SK-N-SH (cell line): Measurements from ENCODE around the gene STOX1. TPM values are rescaled to one million over a fixed set of nuclear protein-coding genes. Genes with fewer than 3 reads are reported as not detected.

Experiments used
- CTCF ChIA-PET: fragments of 300-600, 350-600 bp; formaldehyde crosslinking; extraction: SDS; loops from one replicate; lab custom pipeline; 2021; lab: Yijun Ruan, JAX
- POLR2A ChIA-PET: fragments of 350-600 bp; sonication (Branson Sonifier 250); formaldehyde crosslinking; extraction: SDS; loops from one replicate; lab custom pipeline; 2020; ENCODE audit warnings: antibody characterized with exemption, inconsistent platforms; lab: Yijun Ruan, JAX
- DNase-seq: peaks from one replicate; pipeline ENCODE4 v3.0.0; 2012
- H2AFZ ChIP-seq: fragments of 200-600 bp; sonication (generic); 2 replicates; pipeline ENCODE4 v1.8.1; 2016; ENCODE audit warnings: antibody characterized with exemption, mild to moderate bottlenecking, low read depth
- H3F3A ChIP-seq: fragments of 200-600 bp; sonication (generic); replicated peaks from 2 replicates; pipeline ENCODE3; 2016; ENCODE audit warnings: antibody characterized with exemption, mild to moderate bottlenecking; ENCODE audit not compliant: insufficient read depth
- H3K27ac ChIP-seq, 2 experiments: fragments of 200-500 bp in 1 of 2; fragments of 200-600 bp in 1 of 2; sonication (Bioruptor generic) in 1 of 2; sonication (generic), shearing (Covaris generic) in 1 of 2; 2 replicates each; pipeline versions ENCODE4 v1.5.1 to v1.6.1; 2014 to 2016; ENCODE audit warnings: low read depth in 2 of 2, inconsistent platforms in 1 of 2, low read length in 1 of 2, mild to moderate bottlenecking in 1 of 2, mixed read lengths in 1 of 2
- H3K27me3 ChIP-seq: fragments of 200-600 bp; sonication (generic), shearing (Covaris generic); 2 replicates; pipeline ENCODE4 v1.6.1; 2016; ENCODE audit warnings: mixed run types; ENCODE audit not compliant: insufficient read depth
- H3K36me3 ChIP-seq, 2 experiments: fragments of 200-500 bp in 1 of 2; fragments of 200-600 bp in 1 of 2; sonication (Bioruptor generic) in 1 of 2; sonication (generic) in 1 of 2; replicated peaks in 1 of 2; 2 replicates each; pipeline versions ENCODE3 to v1.5.1; 2014 to 2016; ENCODE audit warnings: low read length in 1 of 2, mild to moderate bottlenecking in 1 of 2; ENCODE audit not compliant: insufficient read depth in 2 of 2, control insufficient read depth in 1 of 2
- H3K4me1 ChIP-seq, 2 experiments: fragments of 200-500 bp in 1 of 2; fragments of 200-600 bp in 1 of 2; sonication (Bioruptor generic) in 1 of 2; sonication (generic), shearing (Covaris generic) in 1 of 2; 2 replicates each; pipeline versions ENCODE4 v1.5.1 to v1.6.1; 2014 to 2016; ENCODE audit warnings: low read depth in 1 of 2, low read length in 1 of 2, mixed run types in 1 of 2; ENCODE audit not compliant: insufficient read depth in 2 of 2, control insufficient read depth in 1 of 2
- H3K4me2 ChIP-seq: fragments of 200-600 bp; sonication (generic), shearing (Covaris generic); 2 replicates; pipeline ENCODE4 v1.6.1; 2017; ENCODE audit warnings: mixed run types
- H3K4me3 ChIP-seq, 2 experiments: fragments of 200-500 bp in 1 of 2; fragments of 200-600 bp in 1 of 2; sonication (Bioruptor generic) in 1 of 2; sonication (generic), shearing (Covaris generic) in 1 of 2; 2 replicates each; pipeline versions ENCODE4 v1.5.1 to v1.8.1; 2014 to 2016; ENCODE audit warnings: low read depth in 2 of 2, inconsistent platforms in 1 of 2, low read length in 1 of 2, mild to moderate bottlenecking in 1 of 2, mixed read lengths in 1 of 2, moderate library complexity in 1 of 2
- H3K79me2 ChIP-seq: fragments of 200-600 bp; sonication (generic); 2 replicates; pipeline ENCODE4 v1.8.1; 2017; ENCODE audit warnings: mild to moderate bottlenecking; ENCODE audit not compliant: insufficient read depth
- H3K9ac ChIP-seq: fragments of 200-600 bp; sonication (generic); 2 replicates; pipeline ENCODE4 v1.6.1; 2017; ENCODE audit warnings: mixed run types
- H3K9me2 ChIP-seq: fragments of 200-600 bp; sonication (generic); 2 replicates; pipeline ENCODE4 v1.6.1; 2017; ENCODE audit warnings: mixed run types
- H3K9me3 ChIP-seq: fragments of 200-600 bp; sonication (generic); 2 replicates; pipeline ENCODE4 v1.6.1; 2017; ENCODE audit warnings: mixed run types, mild to moderate bottlenecking, moderate library complexity
- H4K20me1 ChIP-seq: fragments of 200-600 bp; sonication (generic); 2 replicates; pipeline ENCODE4 v1.6.1; 2017; ENCODE audit warnings: mild to moderate bottlenecking, mixed run types; ENCODE audit not compliant: insufficient read depth
- ELF1 ChIP-seq: IDR thresholded peaks from 2 replicates; pipeline ENCODE4 v1.4.0; 2012
- FOSL2 ChIP-seq: IDR thresholded peaks from 2 replicates; pipeline ENCODE4 v1.4.0; 2012; ENCODE audit warnings: low read depth, mild to moderate bottlenecking, moderate library complexity, borderline replicate concordance
- FOXJ3 ChIP-seq: sonication (generic); formaldehyde crosslinking; IDR thresholded peaks from 2 replicates; pipeline ENCODE4 v1.5.1; 2020; ENCODE audit warnings: mild to moderate bottlenecking, missing genetic modification reagents
- GABPA ChIP-seq: IDR thresholded peaks from 2 replicates; pipeline ENCODE4 v1.4.0; 2012; ENCODE audit warnings: low read depth, mild to moderate bottlenecking
- PBX3 ChIP-seq: IDR thresholded peaks from 2 replicates; pipeline ENCODE4; 2012
- RAD21 ChIP-seq: IDR thresholded peaks from 2 replicates; pipeline ENCODE4 v1.6.1; 2012; ENCODE audit warnings: mild to moderate bottlenecking, low read length
- REST ChIP-seq: IDR thresholded peaks from 2 replicates; pipeline ENCODE4 v1.6.1; 2012; ENCODE audit warnings: mild to moderate bottlenecking, low read depth, low read length, moderate library complexity
- RFX5 ChIP-seq: IDR thresholded peaks from 2 replicates; pipeline ENCODE4 v1.6.1; 2012; ENCODE audit warnings: mild to moderate bottlenecking, improper control_type of control experiment, low read length
- WGBS: methylation state at CpG from one replicate; pipeline ENCODE4 v1.1.6; 2017; ENCODE audit warnings: low lambda C conversion rate; 5-methylcytosine and 5-hydroxymethylcytosine counted together
- polyA plus RNA-seq, 3 experiments: library from polyadenylated mRNA; depleted of rRNA; stranded (reverse); fragments of >200 nt; gene quantifications; 2 replicates each; pipeline ENCODE4 v1.2.3, GENCODE V29; 2012
- TF ChIP-seq, protein P1 (sequence below): fragments of 200-600 bp; sonication (generic); IDR thresholded peaks from 2 replicates; pipeline ENCODE4 v1.6.1; 2017; ENCODE audit warnings: antibody characterized with exemption, mild to moderate bottlenecking, moderate library complexity

The STOX1 gene
- polyA plus RNA-seq, 1 of the 3 experiments (the other 2 are of a cell fraction) = 0.13 TPM

- peaks cover 12% of the 10 kb centered on the region for H3F3A ChIP-seq
- POLR2A ChIA-PET = interaction anchor here (0.6 kb wide), 1 partner anchor 348 kb away, joined by 3 read pairs; no protein-coding TSS in a partner anchor
- no peak overlapping the region for H3K4me3 ChIP-seq
- H3K36me3 ChIP-seq = peaks cover 0 to 6% of the 10 kb centered on the region in 2 experiments
- H3K27ac ChIP-seq = peak overlapping the region in 1 of 2 experiments; percentile 97; a peak in 1 of 4 replicates
- WGBS = 94% methylated on average over 8 of the region's 8 CpGs
- 0 out of 2 replicates have a peak overlapping the region, but pooled peaks have one; percentile 63 for H2AFZ ChIP-seq
- no peak for TF ChIP-seq FOSL2
- no peak for TF ChIP-seq REST
- TF ChIP-seq FOXJ3 (CRISPR knock-in tag) = no peak
- TF ChIP-seq RAD21 = no peak
- no peak for TF ChIP-seq ELF1
- TF ChIP-seq, protein P1, sequence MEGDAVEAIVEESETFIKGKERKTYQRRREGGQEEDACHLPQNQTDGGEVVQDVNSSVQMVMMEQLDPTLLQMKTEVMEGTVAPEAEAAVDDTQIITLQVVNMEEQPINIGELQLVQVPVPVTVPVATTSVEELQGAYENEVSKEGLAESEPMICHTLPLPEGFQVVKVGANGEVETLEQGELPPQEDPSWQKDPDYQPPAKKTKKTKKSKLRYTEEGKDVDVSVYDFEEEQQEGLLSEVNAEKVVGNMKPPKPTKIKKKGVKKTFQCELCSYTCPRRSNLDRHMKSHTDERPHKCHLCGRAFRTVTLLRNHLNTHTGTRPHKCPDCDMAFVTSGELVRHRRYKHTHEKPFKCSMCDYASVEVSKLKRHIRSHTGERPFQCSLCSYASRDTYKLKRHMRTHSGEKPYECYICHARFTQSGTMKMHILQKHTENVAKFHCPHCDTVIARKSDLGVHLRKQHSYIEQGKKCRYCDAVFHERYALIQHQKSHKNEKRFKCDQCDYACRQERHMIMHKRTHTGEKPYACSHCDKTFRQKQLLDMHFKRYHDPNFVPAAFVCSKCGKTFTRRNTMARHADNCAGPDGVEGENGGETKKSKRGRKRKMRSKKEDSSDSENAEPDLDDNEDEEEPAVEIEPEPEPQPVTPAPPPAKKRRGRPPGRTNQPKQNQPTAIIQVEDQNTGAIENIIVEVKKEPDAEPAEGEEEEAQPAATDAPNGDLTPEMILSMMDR = no peak
- no peak for TF ChIP-seq GABPA
- no peak for TF ChIP-seq RFX5
- TF ChIP-seq PBX3 = no peak
- TF ChIP-seq, all 33 proteins: peak for 0
- no peak for DNase-seq
- H3K27me3 ChIP-seq = no peaks in the 10 kb centered on the region
- no peaks in the 10 kb centered on the region for H4K20me1 ChIP-seq
- H3K9ac ChIP-seq = no peak overlapping the region
- H3K9me3 ChIP-seq = no peaks in the 10 kb centered on the region
- H3K4me1 ChIP-seq = peaks cover 0 to 13% of the 10 kb centered on the region in 2 experiments; a peak in 2 of 4 replicates
- CTCF ChIA-PET = interaction anchor here (1.4 to 2.9 kb wide), 5 partner anchors 72 to 428 kb away, joined by 3 to 14 read pairs (median 6); partner anchors contain the start of gene STOX1
- peaks cover 32% of the 10 kb centered on the region for H3K79me2 ChIP-seq
- H3K9me2 ChIP-seq = no peaks in the 10 kb centered on the region
- H3K4me2 ChIP-seq = no peak overlapping the region
Observed at GRCh38 chr10:68899186-68899745, 71.9 kb downstream of the STOX1 start.
